ENCODE data around the gene ZNF507. TPM values are rescaled to one million over a fixed set of nuclear protein-coding genes. Genes with fewer than 3 reads are reported as not detected.

ZNF507 gene
- total RNA-seq, 1 donor from 2014 or later, result 14.7 TPM

DNA sequence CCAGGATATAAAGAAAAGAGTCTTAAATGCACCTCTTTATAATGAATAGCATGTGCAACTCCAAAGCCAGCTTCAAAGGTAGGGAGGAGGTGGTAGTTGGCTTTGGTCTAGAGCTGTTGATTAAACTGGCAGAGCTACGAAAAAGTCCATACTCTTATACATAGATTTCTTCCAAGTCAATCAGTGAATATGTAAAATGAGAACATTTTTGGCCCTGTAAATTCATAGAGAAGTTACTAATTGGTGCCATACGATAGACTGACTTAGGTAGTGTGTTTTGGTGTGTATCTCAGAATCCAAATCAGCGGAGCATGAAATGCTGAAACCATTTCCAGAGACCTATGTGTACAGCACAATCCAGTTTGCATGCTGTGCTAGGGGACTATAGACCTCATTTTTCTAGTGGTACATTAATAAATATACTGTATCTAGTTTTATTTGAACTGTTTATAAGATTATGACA, 43.0 kb downstream of the ZNF507 start:
- no peak overlapping the region for H2AFZ ChIP-seq (ENCODE audit: low read depth, low read length)
- H3K27me3 ChIP-seq (ENCODE audit: insufficient read depth, low read length), result no peaks in the 10 kb centered on the region
- Mint-ChIP-seq H3K4me1 (ENCODE audit: low read depth, unreplicated experiment) (no peaks in the 10 kb centered on the region), H3K4me3 (ENCODE audit: unreplicated experiment) (no peak overlapping the region), H3K36me3 (ENCODE audit: low read depth, unreplicated experiment) (no peaks in the 10 kb centered on the region), H3K27ac (ENCODE audit: unreplicated experiment) (no peak overlapping the region), H3K27me3 (ENCODE audit: low read depth, unreplicated experiment) (no peaks in the 10 kb centered on the region), H3K9me3 (ENCODE audit: unreplicated experiment) (no peaks in the 10 kb centered on the region)
- DNase-seq (ENCODE audit: low read depth) (no peak), FAIRE-seq (no peak)
- H3K4me3 ChIP-seq (ENCODE audit: insufficient read depth, low read depth, low read length), result no peak overlapping the region
- H3K36me3 ChIP-seq (ENCODE audit: insufficient read depth, low read length), result peaks cover 3% of the 10 kb centered on the region
- H3K9ac ChIP-seq (ENCODE audit: low read length), result no peak overlapping the region
- H3K27ac ChIP-seq (ENCODE audit: low read depth, low read length), result no peak overlapping the region
- TF ChIP-seq, protein P1, sequence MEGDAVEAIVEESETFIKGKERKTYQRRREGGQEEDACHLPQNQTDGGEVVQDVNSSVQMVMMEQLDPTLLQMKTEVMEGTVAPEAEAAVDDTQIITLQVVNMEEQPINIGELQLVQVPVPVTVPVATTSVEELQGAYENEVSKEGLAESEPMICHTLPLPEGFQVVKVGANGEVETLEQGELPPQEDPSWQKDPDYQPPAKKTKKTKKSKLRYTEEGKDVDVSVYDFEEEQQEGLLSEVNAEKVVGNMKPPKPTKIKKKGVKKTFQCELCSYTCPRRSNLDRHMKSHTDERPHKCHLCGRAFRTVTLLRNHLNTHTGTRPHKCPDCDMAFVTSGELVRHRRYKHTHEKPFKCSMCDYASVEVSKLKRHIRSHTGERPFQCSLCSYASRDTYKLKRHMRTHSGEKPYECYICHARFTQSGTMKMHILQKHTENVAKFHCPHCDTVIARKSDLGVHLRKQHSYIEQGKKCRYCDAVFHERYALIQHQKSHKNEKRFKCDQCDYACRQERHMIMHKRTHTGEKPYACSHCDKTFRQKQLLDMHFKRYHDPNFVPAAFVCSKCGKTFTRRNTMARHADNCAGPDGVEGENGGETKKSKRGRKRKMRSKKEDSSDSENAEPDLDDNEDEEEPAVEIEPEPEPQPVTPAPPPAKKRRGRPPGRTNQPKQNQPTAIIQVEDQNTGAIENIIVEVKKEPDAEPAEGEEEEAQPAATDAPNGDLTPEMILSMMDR (IDR thresholded peaks at IDR 0.05; ENCODE audit: insufficient read depth, low read depth, low read length), result no peak
- no peak for TF ChIP-seq EZH2 (IDR thresholded peaks at IDR 0.05; ENCODE audit: insufficient read depth, low read length)
- no peaks in the 10 kb centered on the region for H3K9me3 ChIP-seq (ENCODE audit: insufficient read depth, low read depth, low read length)
- peaks cover 3% of the 10 kb centered on the region for H4K20me1 ChIP-seq (ENCODE audit: insufficient read depth, low read length)
- no peaks in the 10 kb centered on the region for H3K79me2 ChIP-seq (ENCODE audit: insufficient read depth, low read length)
- H3K4me2 ChIP-seq (ENCODE audit: low read length), result no peak overlapping the region
- H3K4me1 ChIP-seq (ENCODE audit: insufficient read depth, low read length), result peaks cover 4% of the 10 kb centered on the region

DNA sequence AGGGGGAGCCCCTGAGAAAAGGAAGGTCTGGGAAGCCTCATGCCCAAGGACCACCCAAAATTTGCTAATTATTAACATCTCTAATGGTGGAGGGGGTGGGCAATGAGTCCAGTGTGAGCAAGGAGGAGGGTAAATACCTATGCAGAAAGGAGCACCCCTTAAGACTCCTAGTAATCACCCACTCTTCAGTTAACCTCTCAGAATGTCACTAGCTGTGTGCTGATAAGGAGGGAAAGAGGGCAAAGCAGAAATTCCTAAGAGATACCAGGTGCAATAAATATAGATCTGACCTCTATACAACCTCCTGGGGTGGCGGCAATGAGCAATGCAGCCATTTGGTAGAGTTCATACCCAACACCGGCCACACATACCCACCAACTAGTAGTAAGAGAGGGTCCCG, 47.5 kb downstream of the ZNF507 start:
- Histone ChIP-seq H4K20me1 (ENCODE audit: insufficient read depth, low read length) (peaks cover 3% of the 10 kb centered on the region), H3K4me2 (ENCODE audit: low read length) (no peak overlapping the region), H3K79me2 (ENCODE audit: insufficient read depth, low read length) (no peaks in the 10 kb centered on the region), H3K27ac (ENCODE audit: low read depth, low read length) (no peak overlapping the region), H3K4me1 (ENCODE audit: insufficient read depth, low read length) (peaks cover 7% of the 10 kb centered on the region), H3K4me3 (ENCODE audit: insufficient read depth, low read depth, low read length) (no peak overlapping the region), H3K36me3 (ENCODE audit: insufficient read depth, low read length) (no peaks in the 10 kb centered on the region), H3K27me3 (ENCODE audit: insufficient read depth, low read length) (no peaks in the 10 kb centered on the region), H3K9ac (ENCODE audit: low read length) (no peak overlapping the region), H3K9me3 (ENCODE audit: insufficient read depth, low read depth, low read length) (no peaks in the 10 kb centered on the region), H2AFZ (ENCODE audit: low read depth, low read length) (no peak overlapping the region)
- DNase-seq (ENCODE audit: low read depth), result no peak
- no peak for TF ChIP-seq EZH2 (IDR thresholded peaks at IDR 0.05; ENCODE audit: insufficient read depth, low read length)
- TF ChIP-seq, protein P1 (IDR thresholded peaks at IDR 0.05; ENCODE audit: insufficient read depth, low read depth, low read length), result no peak
- no peak for FAIRE-seq
- H3K36me3 Mint-ChIP-seq (ENCODE audit: low read depth, unreplicated experiment), result no peaks in the 10 kb centered on the region
- H3K4me3 Mint-ChIP-seq (ENCODE audit: unreplicated experiment), result no peak overlapping the region
- H3K9me3 Mint-ChIP-seq (ENCODE audit: unreplicated experiment), result no peaks in the 10 kb centered on the region
- no peak overlapping the region for H3K27ac Mint-ChIP-seq (ENCODE audit: unreplicated experiment)
- H3K27me3 Mint-ChIP-seq (ENCODE audit: low read depth, unreplicated experiment), result no peaks in the 10 kb centered on the region
- H3K4me1 Mint-ChIP-seq (ENCODE audit: low read depth, unreplicated experiment), result peaks cover 4% of the 10 kb centered on the region

DNA sequence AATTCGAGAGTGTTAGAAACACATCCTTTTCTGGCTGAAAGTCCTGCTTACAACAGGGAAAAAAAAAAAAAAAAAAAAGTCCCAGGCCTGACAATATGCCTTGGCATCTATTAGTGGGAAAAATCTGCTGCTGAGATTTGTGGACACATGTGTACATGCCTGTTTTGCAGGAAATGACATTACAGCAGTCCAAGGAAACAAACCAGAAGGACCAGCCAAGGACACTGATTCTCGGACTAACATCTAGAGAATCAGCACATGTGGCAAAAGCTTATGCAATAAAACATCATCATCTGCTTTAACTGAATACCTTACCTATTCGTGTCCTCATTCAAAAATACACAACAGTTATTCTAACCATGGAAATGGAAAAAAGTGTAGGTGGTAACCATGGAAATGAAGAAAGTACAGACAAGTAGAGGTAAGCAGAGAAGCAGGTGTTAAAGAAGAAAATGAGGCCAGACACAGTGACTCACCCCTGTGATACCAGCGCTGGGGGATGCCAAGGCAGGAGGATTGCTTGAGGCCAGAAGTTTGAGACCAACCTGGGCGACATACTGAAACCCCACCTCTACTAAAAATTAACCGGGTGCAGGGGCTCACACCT, 50.7 kb downstream of the ZNF507 start:
- no peaks in the 10 kb centered on the region for H3K79me2 ChIP-seq (ENCODE audit: insufficient read depth, low read length)
- Mint-ChIP-seq H3K27me3 (ENCODE audit: low read depth, unreplicated experiment) (no peaks in the 10 kb centered on the region), H3K4me1 (ENCODE audit: low read depth, unreplicated experiment) (peaks cover 8% of the 10 kb centered on the region), H3K4me3 (ENCODE audit: unreplicated experiment) (no peak overlapping the region), H3K9me3 (ENCODE audit: unreplicated experiment) (no peaks in the 10 kb centered on the region), H3K36me3 (ENCODE audit: low read depth, unreplicated experiment) (no peaks in the 10 kb centered on the region), H3K27ac (ENCODE audit: unreplicated experiment) (no peak overlapping the region)
- no peak overlapping the region for H3K4me3 ChIP-seq (ENCODE audit: insufficient read depth, low read depth, low read length)
- no peaks in the 10 kb centered on the region for H3K36me3 ChIP-seq (ENCODE audit: insufficient read depth, low read length)
- DNase-seq (ENCODE audit: low read depth) (no peak), FAIRE-seq (no peak)
- H3K27ac ChIP-seq (ENCODE audit: low read depth, low read length), result no peak overlapping the region
- H3K4me1 ChIP-seq (ENCODE audit: insufficient read depth, low read length), result peaks cover 8% of the 10 kb centered on the region
- no peak overlapping the region for H2AFZ ChIP-seq (ENCODE audit: low read depth, low read length)
- H4K20me1 ChIP-seq (ENCODE audit: insufficient read depth, low read length), result peaks cover 3% of the 10 kb centered on the region
- H3K4me2 ChIP-seq (ENCODE audit: low read length), result no peak overlapping the region
- H3K9me3 ChIP-seq (ENCODE audit: insufficient read depth, low read depth, low read length), result no peaks in the 10 kb centered on the region
- H3K27me3 ChIP-seq (ENCODE audit: insufficient read depth, low read length), result no peaks in the 10 kb centered on the region
- H3K9ac ChIP-seq (ENCODE audit: low read length), result no peak overlapping the region
- TF ChIP-seq EZH2 (IDR thresholded peaks at IDR 0.05; ENCODE audit: insufficient read depth, low read length), result no peak
- TF ChIP-seq, protein P1 (IDR thresholded peaks at IDR 0.05; ENCODE audit: insufficient read depth, low read depth, low read length), result no peak

All from astrocyte (in vitro differentiated cells and primary cell).